Stimulated activated CD8-positive, alpha-beta memory T cell treated with anti-CD3 and anti-CD28 coated beads, Interleukin-15, amount 100 ng/mL, for 4 hours (primary cell): Measurements from ENCODE around the gene SMCR8.
"Not testable (repeated sequence)": the region's sequence is repeated elsewhere in the genome, so short reads cannot be mapped to it uniquely, and the experiment has no call there.

ENCODE experiments used
- DNase-seq, 2 donors: peaks; one replicate each; pipeline ENCODE4 v3.0.0-alpha.2; 2020; ENCODE audit warnings: low read depth in 2 of 2

Gene SMCR8

GRCh38 chr17:18360518-18360917 is 45.4 kb downstream of the SMCR8 start:
- DNase-seq: no peak

DNA sequence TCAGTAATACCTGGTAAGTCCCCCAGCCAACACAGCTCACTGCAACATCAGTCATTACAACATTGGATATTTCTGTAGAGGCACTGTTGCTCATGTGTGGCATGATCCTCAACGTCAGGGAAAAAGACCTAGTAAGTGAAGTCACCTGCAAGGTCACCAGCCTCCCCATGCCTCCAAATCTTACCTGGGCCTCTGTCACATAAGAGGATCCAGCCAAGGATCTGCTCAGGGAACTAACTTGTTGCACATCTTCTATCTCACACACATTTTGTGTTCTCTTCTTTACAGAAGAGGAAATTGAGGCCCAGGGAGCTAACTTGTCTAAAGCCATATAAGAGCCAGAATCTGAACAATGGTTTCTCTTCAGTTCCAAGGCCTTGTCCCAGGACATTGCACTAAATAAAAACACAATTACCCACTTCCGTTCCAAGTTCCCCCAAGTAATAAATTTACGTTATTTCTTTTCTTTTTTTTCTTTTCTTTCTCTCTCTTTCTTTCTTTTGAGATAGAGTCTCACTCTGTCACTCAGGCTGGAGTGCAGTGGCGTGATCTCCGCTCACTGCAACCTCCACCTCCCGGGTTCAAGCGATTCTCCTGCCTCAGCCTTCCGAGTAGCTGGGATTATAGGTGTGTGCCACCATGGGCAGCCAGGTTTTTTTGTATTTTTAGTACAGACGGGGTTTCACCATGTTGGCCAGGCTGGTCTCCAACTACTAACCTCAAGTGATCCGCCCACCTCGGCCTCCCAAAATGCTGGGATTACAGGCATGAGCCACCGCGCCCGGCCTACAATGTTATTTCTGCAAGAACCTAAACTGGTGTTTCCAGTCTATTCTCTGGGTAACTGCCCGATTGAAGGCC is 47.0 kb downstream of the SMCR8 start:
- DNase-seq: no peak

DNA sequence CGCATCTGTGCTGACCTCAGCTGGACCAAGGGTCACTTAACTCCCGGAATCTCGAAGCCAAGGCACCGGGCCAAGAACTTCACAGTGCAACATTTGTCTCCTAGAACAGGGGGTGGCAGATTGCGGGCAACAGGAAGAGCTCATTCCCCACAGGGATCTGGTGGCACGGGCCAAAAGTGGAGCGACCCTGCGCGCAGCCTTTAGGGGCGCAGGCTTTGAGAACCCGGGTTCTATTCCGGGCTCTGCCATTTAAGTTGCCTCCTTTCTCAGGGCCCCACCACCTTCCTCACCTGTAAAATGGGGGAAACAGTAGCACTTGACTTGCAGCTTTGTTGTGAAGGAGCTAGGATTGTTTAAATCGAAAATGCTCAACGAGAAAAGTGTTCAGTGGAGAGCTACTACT is 47.6 kb downstream of the SMCR8 start:
- no peak for DNase-seq

GRCh38 chr17:18363101-18364049 is 48.3 kb downstream of the SMCR8 start, which contains the start of gene SHMT1:
SHMT1 (minus strand) TSS chr17:18363550; CDS start chr17:18355981, 7,569 bp downstream.
- peak; percentile 74 to 78 for DNase-seq

- no peak for DNase-seq
These were observed 49.1 kb downstream of the SMCR8 start for GRCh38 chr17:18364166-18364565.

DNA sequence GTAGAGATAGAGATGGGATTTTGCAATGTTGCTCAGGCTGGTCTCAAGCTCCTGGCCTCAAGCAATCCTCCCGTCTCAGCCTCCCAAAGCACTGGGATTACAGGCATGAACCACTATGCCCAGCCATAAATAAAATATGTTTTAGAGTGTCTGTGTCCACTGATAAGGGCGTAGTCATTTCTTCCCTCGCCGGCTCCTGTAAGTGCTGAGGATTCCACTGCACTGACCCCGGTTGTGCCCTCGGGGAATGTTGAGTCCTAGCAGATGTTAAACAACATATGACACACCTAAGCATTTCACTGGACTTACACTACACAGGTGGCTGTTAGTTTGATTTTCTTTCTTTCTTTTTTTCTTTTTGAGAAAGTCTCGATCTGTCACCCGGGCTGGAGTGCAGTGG is 53.9 kb downstream of the SMCR8 start:
- DNase-seq: no peak

GRCh38 chr17:18370761-18371160 is 55.7 kb downstream of the SMCR8 start:
- DNase-seq: no peak

DNA sequence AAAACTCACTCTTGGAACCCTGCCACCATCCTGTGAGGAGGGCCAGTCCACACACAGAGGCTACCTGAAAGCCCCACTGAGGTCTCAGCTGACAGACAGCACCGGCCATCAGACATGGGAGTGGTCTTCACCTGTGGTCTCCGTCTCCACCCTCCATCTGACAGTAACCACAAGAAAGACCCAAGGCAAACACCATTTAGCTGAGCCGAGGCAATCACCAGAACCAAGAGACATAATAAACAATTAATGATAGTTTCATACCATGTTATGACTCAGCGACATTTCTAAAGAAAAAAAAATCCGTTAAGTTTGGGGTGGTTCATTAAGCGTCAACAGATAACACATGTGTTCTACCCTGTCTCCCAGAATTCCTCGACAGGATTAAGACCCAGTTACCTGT is 56.4 kb downstream of the SMCR8 start:
- DNase-seq: no peak

GRCh38 chr17:18373181-18373580 is 58.1 kb downstream of the SMCR8 start:
- DNase-seq: not testable (repeated sequence)

DNA sequence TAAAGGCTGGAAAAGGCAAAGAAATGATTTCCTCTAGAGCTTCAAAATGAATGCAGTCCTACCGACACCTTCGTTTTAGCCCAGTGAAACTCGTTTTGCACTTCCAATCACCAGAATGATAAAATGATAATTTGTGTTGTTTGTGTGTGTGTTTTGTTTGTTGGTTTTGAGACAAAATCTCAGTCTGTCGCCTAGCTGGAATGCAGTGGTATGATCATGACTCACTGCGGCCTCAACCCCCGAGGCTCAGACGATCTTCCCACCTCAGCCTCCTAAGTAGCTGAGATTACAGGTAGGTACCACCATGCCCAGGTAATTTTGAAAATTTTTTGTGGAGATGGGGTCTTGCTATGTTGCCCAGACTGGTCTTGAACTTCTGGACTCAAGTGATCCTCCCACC is 59.1 kb downstream of the SMCR8 start:
- DNase-seq: no peak
